B cell (primary cell): ENCODE results near the gene PODNL1. TPM values are rescaled to one million over a fixed set of nuclear protein-coding genes. Genes with fewer than 3 reads are reported as not detected.
A peak's percentile ranks its signal among the peaks of the same experiment; 100 is the strongest.

Experiments used
- ATAC-seq: fragments of 200-7000 bp; cut with Tn5 transposase; one replicate; pipeline ENCODE4 v1.10.0; 2021; ENCODE audit warnings: low read depth, mild to moderate bottlenecking, moderate number of reproducible peaks, moderate library complexity
- CTCF ChIA-PET: fragments of 350-600 bp; sonication (Branson Sonifier 250); formaldehyde crosslinking; loops from one replicate; lab custom pipeline; 2021; ENCODE audit warnings: antibody characterized with exemption, inconsistent platforms; lab: Charles Lee
- POLR2A ChIA-PET: fragments of 350-600 bp; sonication (Branson Sonifier 250); formaldehyde crosslinking; loops from one replicate; lab custom pipeline; 2021; ENCODE audit warnings: antibody characterized with exemption; lab: Charles Lee
- DNase-seq: peaks from one replicate; pipeline ENCODE4 v3.0.0; 2013
- H2AFZ ChIP-seq: 2 replicates; pipeline ENCODE4 v1.6.1; 2012; ENCODE audit warnings: mild to moderate bottlenecking, low read depth, low read length; ENCODE audit not compliant: insufficient read depth, poor library complexity, severe bottlenecking
- H3K27ac ChIP-seq, 2 donors: 1 replicate in 1 of 2; 2 replicates in 1 of 2; pipeline ENCODE4 v1.5.1; 2012 to 2013; ENCODE audit warnings: low read length in 2 of 2, mild to moderate bottlenecking in 2 of 2, moderate library complexity in 1 of 2
- H3K27me3 ChIP-seq, 4 experiments: fragments of 200-600 bp in 1 of 4; sonication (generic) in 1 of 4; replicated peaks in 1 of 4; 1 replicate in 2 of 4; 2 replicates in 2 of 4; pipeline versions ENCODE4 v1.6.1 to v1.7.0; 2013 to 2016; ENCODE audit warnings: low read length in 3 of 4, mild to moderate bottlenecking in 2 of 4, mixed read lengths in 1 of 4, moderate library complexity in 1 of 4; ENCODE audit not compliant: insufficient read depth in 4 of 4, control insufficient read depth in 3 of 4; ENCODE audit errors: control extremely low read depth in 1 of 4
- H3K36me3 ChIP-seq, 2 experiments: replicated peaks in 1 of 2; 1 replicate in 1 of 2; 2 replicates in 1 of 2; pipeline versions ENCODE4 v1.6.1 to v1.7.1; 2013; ENCODE audit warnings: low read length in 1 of 2; ENCODE audit not compliant: insufficient read depth in 2 of 2, control insufficient read depth in 1 of 2; ENCODE audit errors: control extremely low read depth in 1 of 2, extremely low read depth in 1 of 2
- H3K4me1 ChIP-seq, 2 donors: fragments of 200-600 bp in 1 of 2; sonication (generic) in 1 of 2; 1 replicate in 1 of 2; 2 replicates in 1 of 2; pipeline versions ENCODE4 v1.5.1 to v1.6.1; 2013 to 2017; ENCODE audit warnings: low read length in 2 of 2; ENCODE audit not compliant: control insufficient read depth in 2 of 2, insufficient read depth in 2 of 2
- H3K4me2 ChIP-seq: replicated peaks from 2 replicates; pipeline ENCODE3; 2012; ENCODE audit warnings: mild to moderate bottlenecking, low read depth, low read length; ENCODE audit not compliant: poor library complexity, severe bottlenecking
- H3K4me3 ChIP-seq, 5 experiments: fragments of 200-600 bp in 1 of 5; sonication (generic) in 1 of 5; 1 replicate in 3 of 5; 2 replicates in 2 of 5; pipeline versions ENCODE4 v1.5.1 to v1.7.0; 2011 to 2016; ENCODE audit warnings: low read length in 4 of 5, mild to moderate bottlenecking in 4 of 5, low read depth in 2 of 5, control low read depth in 1 of 5, moderate library complexity in 1 of 5; ENCODE audit not compliant: insufficient read depth in 1 of 5; ENCODE audit errors: control extremely low read depth in 1 of 5, extremely low read depth in 1 of 5
- H3K79me2 ChIP-seq: fragments of 200-600 bp; sonication (generic); one replicate; pipeline ENCODE4 v1.6.0; 2016; ENCODE audit warnings: low read length; ENCODE audit not compliant: control insufficient read depth, insufficient read depth
- H3K9ac ChIP-seq: fragments of 200-600 bp; sonication (generic); 2 replicates; pipeline ENCODE4 v1.6.1; 2017; ENCODE audit warnings: mild to moderate bottlenecking, low read length, moderate library complexity
- H3K9me3 ChIP-seq, 3 donors: one replicate each; pipeline versions ENCODE4 v1.6.1 to v1.7.1; 2013; ENCODE audit warnings: low read length in 2 of 3; ENCODE audit not compliant: control insufficient read depth in 2 of 3, insufficient read depth in 1 of 3; ENCODE audit errors: control extremely low read depth in 1 of 3
- H4K20me1 ChIP-seq: 2 replicates; pipeline ENCODE4 v1.6.0; 2012; ENCODE audit warnings: mild to moderate bottlenecking, low read length; ENCODE audit not compliant: insufficient read depth, control insufficient read depth, poor library complexity, severe bottlenecking
- H3K27ac Mint-ChIP-seq: one replicate; pipeline ENCODE4 v1.8.0; 2021; ENCODE audit warnings: mixed read lengths
- H3K27me3 Mint-ChIP-seq: one replicate; pipeline ENCODE4 v1.8.0; 2021; ENCODE audit warnings: mixed read lengths
- H3K4me1 Mint-ChIP-seq: one replicate; pipeline ENCODE4 v1.8.0; 2021; ENCODE audit warnings: mixed read lengths
- H3K4me3 Mint-ChIP-seq: one replicate; pipeline ENCODE4 v1.8.0; 2021; ENCODE audit warnings: mixed read lengths
- H3K9me3 Mint-ChIP-seq: one replicate; pipeline ENCODE4 v1.8.0; 2022; ENCODE audit warnings: mixed read lengths; ENCODE audit not compliant: insufficient read depth
- CTCF ChIP-seq: fragments of 200-600 bp; IDR thresholded peaks from one replicate; pipeline ENCODE4 v1.8.0; 2022; ENCODE audit warnings: antibody characterized with exemption, mild to moderate bottlenecking
- EZH2 ChIP-seq: IDR thresholded peaks from 2 replicates; pipeline ENCODE4 v1.6.1; 2012; ENCODE audit warnings: borderline replicate concordance, low read depth, mild to moderate bottlenecking, moderate library complexity, low read length; ENCODE audit not compliant: insufficient read depth, poor library complexity, severe bottlenecking
- WGBS: methylation state at CpG from one replicate; pipeline ENCODE4 v1.1.5; 2013; ENCODE audit warnings: missing lambda C conversion rate; ENCODE audit not compliant: insufficient coverage; 5-methylcytosine and 5-hydroxymethylcytosine counted together
- intact Hi-C: fragments of 100-400 bp; cut with micrococcal nuclease; formaldehyde crosslinking; loops from one replicate; pipeline ENCODE4 v1.10.0; 2022
- polyA plus RNA-seq: library from polyadenylated mRNA; depleted of rRNA; stranded (reverse); fragments of >200 nt; gene quantifications from 2 replicates; pipeline ENCODE4 v1.2.3, GENCODE V29; 2012
- total RNA-seq, 2 donors: library from RNA; stranded (reverse); fragments of 120-200 nt in 1 of 2; gene quantifications; 1 replicate in 1 of 2; 2 replicates in 1 of 2; pipeline versions ENCODE4 v1.2.3 to v1.2.4, GENCODE V29; 2013 to 2022

PODNL1 gene
- total and polyA plus RNA-seq, 2 donors (not counting 1 experiment from before 2014, with no cell fraction given): not detected

- intact Hi-C loops: loop anchor here (2.0 kb wide), 1 partner anchor 25 kb away; no protein-coding TSS in a partner anchor
- Histone ChIP-seq H2AFZ (no peak overlapping the region), H3K27me3 (no peaks in the 10 kb centered on the region), H4K20me1 (peaks cover 17% of the 10 kb centered on the region), H3K79me2 (no peaks in the 10 kb centered on the region), H3K9ac (no peak overlapping the region), H3K4me2 (no peak overlapping the region), H3K36me3 (peaks cover 0 to 57% of the 10 kb centered on the region in 2 experiments), H3K27ac (no peak overlapping the region), H3K4me1 (no peaks in the 10 kb centered on the region), H3K9me3 (peaks cover 0 to 3% (median 0%) of the 10 kb centered on the region in 3 donors), H3K4me3 (no peak overlapping the region)
- Mint-ChIP-seq H3K27me3 (no peaks in the 10 kb centered on the region), H3K4me3 (no peak overlapping the region), H3K27ac (no peak overlapping the region), H3K4me1 (no peaks in the 10 kb centered on the region), H3K9me3 (no peaks in the 10 kb centered on the region)
- ATAC-seq: peak; percentile 17
- peak; percentile 25 for DNase-seq
- TF ChIP-seq EZH2 (no peak), CTCF (no peak)
- 92% methylated on average over 52 of the region's 55 CpGs for WGBS
- ChIA-PET CTCF (interaction anchor here (0.7 to 2.6 kb wide), 5 partner anchors 60 to 81 kb away, joined by 3 to 16 read pairs (median 4); partner anchors contain the start of gene IL27RA), POLR2A (interaction anchor here (0.7 to 1.1 kb wide), 2 partner anchors 23 to 144 kb away, joined by 3 to 6 read pairs; no protein-coding TSS in a partner anchor)
Measured at GRCh38 chr19:13961826-13962698, 23.8 kb upstream of the PODNL1 start.
